ENCODE data around the gene STK39. TPM values are rescaled to one million over a fixed set of nuclear protein-coding genes. Genes with fewer than 3 reads are reported as not detected.

STK39 gene
- polyA plus RNA-seq, 2 of the 4 experiments (the other 2 are of a cell fraction) = 14.2 to 27.2 TPM

- H3K4me1 ChIP-seq = peaks cover 25% of the 10 kb centered on the region
- CTCF ChIA-PET = interaction anchor here (0.6 to 1.9 kb wide), 2 partner anchors 24 to 72 kb away, joined by 3 to 4 read pairs; no protein-coding TSS in a partner anchor
- DNase-seq (ENCODE audit: low read depth in 1 of 2, low spot score in 1 of 2) (no peak), FAIRE-seq (no peak), ATAC-seq (no peak)
- POLR2A ChIA-PET = no interaction called here
- no peak overlapping the region for H3K27ac ChIP-seq
- no peak overlapping the region for H3K4me2 ChIP-seq
- no peak overlapping the region for H3K4me3 ChIP-seq
- TF ChIP-seq KDM1A (IDR thresholded peaks at IDR 0.05; ENCODE audit: low read depth) (no peak), FOXS1 (CRISPR knock-in tag; IDR thresholded peaks at IDR 0.05) (no peak), JUN (IDR thresholded peaks at IDR 0.05) (no peak), SREBF2 (IDR thresholded peaks at IDR 0.05) (no peak), MAX (IDR thresholded peaks at IDR 0.05) (no peak), NFE2L2 (conservative IDR thresholded peaks at IDR 0.05; ENCODE audit: low read length) (no peak), TP53 (CRISPR knock-in tag; IDR thresholded peaks at IDR 0.05) (no peak), POLR2AphosphoS2 (conservative IDR thresholded peaks at IDR 0.05; ENCODE audit: low read length) (no peak), PHF8 (IDR thresholded peaks at IDR 0.05; ENCODE audit: borderline replicate concordance, low read depth) (no peak)
- WGBS (ENCODE audit: missing lambda C conversion rate) = 79% methylated on average over 3 of the region's 3 CpGs
- H3K9me3 ChIP-seq = no peaks in the 10 kb centered on the region
Measured at GRCh38 chr2:168207851-168208250, 39.5 kb downstream of the STK39 start.

- H3K27ac ChIP-seq = no peak overlapping the region
- no peak for TF ChIP-seq HOXB13 (CRISPR knock-in tag; IDR thresholded peaks at IDR 0.05; ENCODE audit: low read depth)
- no peak for TF ChIP-seq PBX3 (IDR thresholded peaks at IDR 0.05)
- no peak for TF ChIP-seq HOXB5 (CRISPR knock-in tag; IDR thresholded peaks at IDR 0.05)
- TF ChIP-seq POLR2AphosphoS2 (conservative IDR thresholded peaks at IDR 0.05; ENCODE audit: low read length) = no peak
- no peak for TF ChIP-seq EHMT2 (IDR thresholded peaks at IDR 0.05; ENCODE audit: low read depth)
- TF ChIP-seq POLR2A (IDR thresholded peaks at IDR 0.05; ENCODE audit: low read length) = no peak
- TF ChIP-seq JUNB (IDR thresholded peaks at IDR 0.05) = no peak
- no peak for TF ChIP-seq SREBF2 (IDR thresholded peaks at IDR 0.05)
- TF ChIP-seq BHLHE40 (IDR thresholded peaks at IDR 0.05; ENCODE audit: low read depth, low read length) = no peak
- TF ChIP-seq CBX8 (IDR thresholded peaks at IDR 0.05) = no peak
- TF ChIP-seq NFE2L2 (conservative IDR thresholded peaks at IDR 0.05; ENCODE audit: low read length) = no peak
- TF ChIP-seq MAX (IDR thresholded peaks at IDR 0.05) = no peak
- TF ChIP-seq MYC (IDR thresholded peaks at IDR 0.05; ENCODE audit: borderline replicate concordance, low read length) = no peak
- no peak for TF ChIP-seq RCOR1 (IDR thresholded peaks at IDR 0.05; ENCODE audit: low read depth, low read length)
- TF ChIP-seq ZC3H11A (IDR thresholded peaks at IDR 0.05) = no peak
- TF ChIP-seq KDM5A (IDR thresholded peaks at IDR 0.05) = no peak
- no peak for TF ChIP-seq EHF (CRISPR knock-in tag; IDR thresholded peaks at IDR 0.05)
- TF ChIP-seq SMC3 (IDR thresholded peaks at IDR 0.05) = no peak
- TF ChIP-seq JUN (IDR thresholded peaks at IDR 0.05) = no peak
- no peak for TF ChIP-seq HMGXB4 (CRISPR knock-in tag; IDR thresholded peaks at IDR 0.05; ENCODE audit: borderline replicate concordance)
- H3K4me2 ChIP-seq = no peak overlapping the region
- DNase-seq (ENCODE audit: low read depth in 1 of 2, low spot score in 1 of 2) (no peak), ATAC-seq (no peak), FAIRE-seq (no peak)
- H3K9me3 ChIP-seq = no peaks in the 10 kb centered on the region
- CTCF ChIA-PET = no interaction called here
- POLR2A ChIA-PET = no interaction called here
- no peak overlapping the region for H3K4me3 ChIP-seq
- H3K4me1 ChIP-seq = peaks cover 4% of the 10 kb centered on the region
- WGBS (ENCODE audit: missing lambda C conversion rate) = 89% methylated on average over 15 of the region's 15 CpGs
Measured at GRCh38 chr2:168203762-168204693, 43.4 kb downstream of the STK39 start.

All from A549 (cell line).